Activated CD8-positive, alpha-beta T cell treated with anti-CD3 and anti-CD28 coated beads for 36 hours (primary cell): ENCODE data around the gene NPHP4. TPM values are rescaled to one million over a fixed set of nuclear protein-coding genes. Genes with fewer than 3 reads are reported as not detected.

Experiments used
- ATAC-seq: fragments of 200-7000 bp; cut with Tn5 transposase; one replicate; pipeline ENCODE4 v1.10.0; 2021; ENCODE audit warnings: mild to moderate bottlenecking, moderate library complexity
- CTCF ChIA-PET: fragments of 350-600 bp; sonication (Branson Sonifier 250); formaldehyde crosslinking; loops from one replicate; lab custom pipeline; 2021; ENCODE audit warnings: antibody characterized with exemption; lab: Charles Lee
- POLR2A ChIA-PET: fragments of 350-600 bp; sonication (Branson Sonifier 250); formaldehyde crosslinking; loops from one replicate; lab custom pipeline; 2021; ENCODE audit warnings: antibody characterized with exemption; lab: Charles Lee
- DNase-seq: peaks from one replicate; pipeline ENCODE4 v3.0.0-alpha.2; 2020
- H3K27ac Mint-ChIP-seq: one replicate; pipeline ENCODE4 v1.8.0; 2021; ENCODE audit warnings: mild to moderate bottlenecking, mixed read lengths
- H3K27me3 Mint-ChIP-seq: one replicate; pipeline ENCODE4 v1.8.0; 2021; ENCODE audit warnings: mixed read lengths
- H3K36me3 Mint-ChIP-seq: one replicate; pipeline ENCODE4 v1.8.0; 2021; ENCODE audit warnings: low read depth, mixed read lengths
- H3K4me1 Mint-ChIP-seq: one replicate; pipeline ENCODE4 v1.8.0; 2021; ENCODE audit warnings: low read depth, mixed read lengths
- H3K4me3 Mint-ChIP-seq: one replicate; pipeline ENCODE4 v1.8.0; 2021; ENCODE audit warnings: mild to moderate bottlenecking, moderate library complexity, mixed read lengths
- H3K9me3 Mint-ChIP-seq: one replicate; pipeline ENCODE4 v1.8.0; 2021; ENCODE audit warnings: mixed read lengths
- intact Hi-C: fragments of 100-400 bp; cut with micrococcal nuclease; formaldehyde crosslinking; loops from one replicate; pipeline ENCODE4 v1.10.0; 2022
- total RNA-seq, 2 experiments: library from RNA; stranded (reverse); gene quantifications; one replicate each; pipeline ENCODE4 v1.2.3, GENCODE V29; 2021
- TF ChIP-seq, protein P1 (sequence below): fragments of 200-600 bp; IDR thresholded peaks from one replicate; pipeline ENCODE4 v1.8.0; 2022; ENCODE audit warnings: antibody characterized with exemption, mild to moderate bottlenecking

NPHP4 gene
- total RNA-seq, 2 experiments from 2014 or later = 16.5 to 16.8 TPM

DNA sequence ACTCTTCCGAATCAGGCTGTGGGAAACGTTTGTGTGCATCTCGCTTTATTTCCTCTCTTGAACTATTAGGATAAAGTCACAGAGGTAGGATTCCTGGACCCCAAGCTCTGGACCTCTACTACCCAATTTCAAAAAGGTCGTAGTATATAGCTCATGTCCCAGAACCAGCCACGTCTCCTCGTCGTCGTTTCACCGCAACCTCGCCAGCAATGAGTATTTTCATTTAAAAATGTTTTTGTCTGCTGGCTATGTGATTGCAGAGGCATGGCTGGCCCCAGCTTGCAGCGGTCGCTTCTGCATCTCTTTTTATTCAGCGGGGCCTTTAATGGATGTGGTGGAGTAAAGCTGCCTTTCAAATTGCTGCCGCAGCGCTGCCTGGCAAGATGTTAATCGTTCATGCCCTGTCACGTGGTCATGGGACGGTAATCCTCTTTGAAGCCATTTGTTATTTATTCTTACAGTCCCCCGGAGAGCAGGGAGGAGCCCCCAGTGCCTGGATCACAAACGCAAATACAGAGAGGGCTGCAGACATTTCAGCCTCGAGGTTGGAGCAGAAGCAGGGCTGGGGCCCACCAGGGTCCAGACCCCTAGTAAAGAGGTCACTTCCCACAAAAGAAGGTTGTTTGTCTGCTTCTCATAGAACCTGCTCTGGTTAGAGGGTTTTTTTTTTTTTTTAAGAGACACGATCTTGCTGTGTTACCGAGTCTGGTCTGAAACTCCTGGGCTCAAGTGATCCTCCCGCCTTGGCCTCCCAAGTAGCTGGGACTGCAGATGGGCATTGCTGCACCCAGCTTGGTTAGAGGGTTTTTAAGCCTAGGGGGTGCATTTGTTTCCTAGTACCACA, 11.6 kb upstream of the NPHP4 start:
- ChIA-PET POLR2A (interaction anchor here (0.7 to 2.0 kb wide), 6 partner anchors 10 to 36 kb away, joined by 3 to 5 read pairs (median 3); partner anchors contain the start of gene NPHP4), CTCF (no interaction called here)
- H3K4me3 Mint-ChIP-seq = no peak overlapping the region
- TF ChIP-seq, protein P1, sequence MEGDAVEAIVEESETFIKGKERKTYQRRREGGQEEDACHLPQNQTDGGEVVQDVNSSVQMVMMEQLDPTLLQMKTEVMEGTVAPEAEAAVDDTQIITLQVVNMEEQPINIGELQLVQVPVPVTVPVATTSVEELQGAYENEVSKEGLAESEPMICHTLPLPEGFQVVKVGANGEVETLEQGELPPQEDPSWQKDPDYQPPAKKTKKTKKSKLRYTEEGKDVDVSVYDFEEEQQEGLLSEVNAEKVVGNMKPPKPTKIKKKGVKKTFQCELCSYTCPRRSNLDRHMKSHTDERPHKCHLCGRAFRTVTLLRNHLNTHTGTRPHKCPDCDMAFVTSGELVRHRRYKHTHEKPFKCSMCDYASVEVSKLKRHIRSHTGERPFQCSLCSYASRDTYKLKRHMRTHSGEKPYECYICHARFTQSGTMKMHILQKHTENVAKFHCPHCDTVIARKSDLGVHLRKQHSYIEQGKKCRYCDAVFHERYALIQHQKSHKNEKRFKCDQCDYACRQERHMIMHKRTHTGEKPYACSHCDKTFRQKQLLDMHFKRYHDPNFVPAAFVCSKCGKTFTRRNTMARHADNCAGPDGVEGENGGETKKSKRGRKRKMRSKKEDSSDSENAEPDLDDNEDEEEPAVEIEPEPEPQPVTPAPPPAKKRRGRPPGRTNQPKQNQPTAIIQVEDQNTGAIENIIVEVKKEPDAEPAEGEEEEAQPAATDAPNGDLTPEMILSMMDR = no peak
- DNase-seq = no peak
- no peaks in the 10 kb centered on the region for H3K9me3 Mint-ChIP-seq
- no peak for ATAC-seq
- no peak overlapping the region for H3K27ac Mint-ChIP-seq
- H3K36me3 Mint-ChIP-seq = no peaks in the 10 kb centered on the region
- H3K4me1 Mint-ChIP-seq = peaks cover 11% of the 10 kb centered on the region
- intact Hi-C loops = no loop called here
- no peaks in the 10 kb centered on the region for H3K27me3 Mint-ChIP-seq

DNA sequence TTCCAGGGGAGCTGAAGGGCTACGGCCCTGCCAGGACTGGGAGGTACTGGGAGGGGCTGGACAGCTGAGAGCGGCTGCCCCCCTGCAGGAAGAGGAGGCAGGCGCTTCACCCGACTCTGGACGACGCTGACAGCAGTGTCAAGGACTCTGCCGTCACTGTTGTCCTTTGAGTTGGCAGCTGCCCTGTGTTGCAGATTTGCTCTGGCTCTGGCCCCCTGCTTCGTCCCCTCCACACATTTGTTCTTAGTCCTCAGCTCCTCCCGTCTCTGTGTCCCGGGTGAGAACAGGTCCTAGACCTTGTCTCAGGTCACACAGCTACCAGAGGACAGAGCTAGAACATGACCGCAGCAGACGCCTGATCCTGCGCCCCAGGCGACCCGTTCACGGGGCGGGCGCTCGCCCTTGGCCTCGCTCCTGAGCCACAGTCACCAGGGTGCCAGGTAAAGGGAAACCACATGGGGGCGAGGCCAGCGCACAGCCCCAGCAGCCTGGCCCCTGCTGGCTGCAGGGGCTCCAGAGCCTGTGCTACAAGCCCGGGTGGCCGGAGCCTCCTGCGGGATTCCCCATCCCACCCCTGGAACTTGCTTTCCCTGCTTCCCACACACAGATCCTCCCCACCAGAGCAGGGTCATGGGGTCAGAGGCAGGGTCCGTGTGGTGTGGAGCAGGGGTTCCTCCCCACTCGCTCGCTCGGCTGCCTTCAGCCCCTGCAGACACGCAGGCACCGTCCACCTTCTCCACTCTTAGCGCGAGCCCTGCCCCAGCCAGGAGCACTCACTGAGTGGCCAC, 10.7 kb upstream of the NPHP4 start:
- peaks cover 14% of the 10 kb centered on the region for H3K4me1 Mint-ChIP-seq
- ATAC-seq = no peak
- no peak overlapping the region for H3K4me3 Mint-ChIP-seq

DNA sequence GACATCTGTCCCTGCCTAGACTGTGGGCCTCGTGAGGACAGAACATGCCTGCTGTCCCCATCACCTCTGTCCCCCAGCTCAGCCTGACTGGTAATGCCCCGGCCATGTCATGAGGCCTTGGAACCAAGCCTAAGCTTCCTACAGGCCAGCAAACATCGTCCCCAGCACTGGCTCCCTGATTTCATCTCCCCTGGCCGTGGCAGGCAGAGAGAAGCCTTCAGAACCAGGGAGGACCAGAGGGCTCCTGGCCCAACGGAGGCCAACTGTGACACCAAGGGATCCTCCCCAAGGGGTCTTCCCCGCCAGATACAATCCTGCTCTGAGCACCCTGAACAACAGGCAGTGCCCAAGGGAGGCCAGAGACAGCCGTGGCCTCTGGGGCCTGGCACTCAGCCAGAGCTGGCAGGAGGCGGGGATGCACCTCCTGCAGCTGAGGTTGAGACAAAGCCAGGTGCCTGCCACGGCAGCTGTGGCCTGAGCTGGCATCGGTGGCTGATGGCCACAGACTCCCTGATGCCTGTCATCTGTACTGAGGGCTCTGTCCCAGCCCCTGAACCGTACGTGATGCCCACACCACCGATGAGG, 9.9 kb upstream of the NPHP4 start:
- DNase-seq = peak; percentile 18
- ATAC-seq = no peak
- H3K4me3 Mint-ChIP-seq = no peak overlapping the region
- TF ChIP-seq, protein P1 = no peak
- ChIA-PET CTCF (no interaction called here), POLR2A (interaction anchor here (0.6 to 2.0 kb wide), 4 partner anchors 8 to 1754 kb away, joined by 3 to 5 read pairs (median 4); no protein-coding TSS in a partner anchor)
- H3K27ac Mint-ChIP-seq = no peak overlapping the region
- intact Hi-C loops = no loop called here
- no peaks in the 10 kb centered on the region for H3K36me3 Mint-ChIP-seq
- no peaks in the 10 kb centered on the region for H3K27me3 Mint-ChIP-seq
- peaks cover 19% of the 10 kb centered on the region for H3K4me1 Mint-ChIP-seq
- no peaks in the 10 kb centered on the region for H3K9me3 Mint-ChIP-seq

More for the DNA sequence above, 10.7 kb upstream of the NPHP4 start:
- TF ChIP-seq, protein P1 = no peak
- no peak overlapping the region for H3K27ac Mint-ChIP-seq
- ChIA-PET POLR2A (interaction anchor here (1.3 to 2.0 kb wide), 4 partner anchors 9 to 23 kb away, joined by 3 to 5 read pairs (median 4); partner anchors contain the start of gene NPHP4), CTCF (no interaction called here)
- no peaks in the 10 kb centered on the region for H3K9me3 Mint-ChIP-seq
- intact Hi-C loops = no loop called here
- DNase-seq = no peak
- H3K27me3 Mint-ChIP-seq = no peaks in the 10 kb centered on the region
- no peaks in the 10 kb centered on the region for H3K36me3 Mint-ChIP-seq

DNA sequence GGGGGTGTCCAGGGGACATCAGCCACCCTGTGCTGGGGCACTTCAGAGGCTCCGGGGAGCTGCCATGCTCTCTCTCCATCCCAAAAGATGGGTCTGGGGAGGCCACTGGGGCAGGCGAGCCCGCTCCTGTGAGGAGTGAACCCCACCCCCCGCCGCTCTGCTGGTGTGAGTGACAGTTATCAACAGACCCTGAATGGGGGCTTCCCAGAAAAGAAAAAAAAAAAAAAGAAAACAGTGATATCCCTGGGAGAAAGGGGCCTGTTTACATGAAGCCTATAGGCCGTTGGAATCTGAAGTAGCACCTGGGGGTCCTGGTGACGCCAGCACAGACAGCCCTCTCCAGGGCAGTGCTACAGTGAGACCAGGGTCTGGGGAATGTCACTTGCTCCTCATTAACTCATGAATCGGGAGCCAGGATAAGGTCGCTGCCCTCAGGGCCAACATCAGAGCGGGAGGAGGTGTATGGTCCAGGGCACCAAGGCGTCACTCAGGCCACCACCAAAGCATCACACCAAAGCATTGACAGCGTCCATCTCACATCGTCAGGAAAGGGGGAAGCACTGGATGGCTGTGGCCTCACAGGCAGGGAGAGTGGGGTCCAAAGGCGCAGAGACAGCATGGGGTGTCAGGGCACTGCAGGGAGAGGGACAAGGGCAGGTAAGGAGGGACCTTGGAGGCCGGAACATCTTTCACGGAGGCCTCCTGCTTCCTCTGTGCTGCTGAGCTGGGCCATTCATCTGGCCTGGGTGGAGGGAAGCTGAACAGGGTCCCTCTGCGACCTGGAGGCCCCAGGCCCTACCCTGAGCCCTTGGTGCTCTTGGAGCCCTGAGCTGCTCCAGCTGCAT, 8.4 kb upstream of the NPHP4 start:
- Mint-ChIP-seq H3K4me3 (no peak overlapping the region), H3K27me3 (no peaks in the 10 kb centered on the region), H3K36me3 (no peaks in the 10 kb centered on the region), H3K4me1 (peaks cover 14% of the 10 kb centered on the region), H3K9me3 (no peaks in the 10 kb centered on the region), H3K27ac (no peak overlapping the region)
- DNase-seq (no peak), ATAC-seq (no peak)
- CTCF ChIA-PET = no interaction called here
- POLR2A ChIA-PET = no interaction called here
- intact Hi-C loops = no loop called here
- TF ChIP-seq, protein P1 = no peak
